ENCODE data around the gene C12orf42. TPM values are rescaled to one million over a fixed set of nuclear protein-coding genes. Genes with fewer than 3 reads are reported as not detected.

C12orf42 gene
- total and polyA plus RNA-seq, 4 donors = not detected

DNA sequence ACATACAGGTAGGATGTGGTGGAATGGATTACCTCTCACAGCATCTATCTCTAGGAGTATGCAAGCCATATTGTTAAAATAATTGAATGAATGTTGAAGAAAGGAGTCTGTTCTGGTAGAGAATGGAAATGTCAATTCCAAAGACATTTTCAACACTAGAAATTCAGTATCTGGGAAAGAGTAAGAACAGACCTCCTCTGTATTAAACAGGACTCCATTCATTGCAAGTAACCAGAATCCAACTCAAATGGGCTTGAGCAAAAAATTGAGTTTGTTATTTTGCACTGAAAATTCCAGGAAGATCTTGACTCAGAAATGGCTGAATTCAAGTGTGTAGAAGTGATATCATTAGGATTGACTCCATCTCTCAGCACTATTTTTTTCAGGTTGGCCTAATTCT is 168.1 kb downstream of the C12orf42 start:
- DNase-seq (no peak), ATAC-seq (ENCODE audit: low FRiP score) (no peak)
- Histone ChIP-seq H3K27me3 (ENCODE audit: control insufficient read depth in 1 of 2, insufficient read depth in 2 of 2, low read length in 1 of 2) (no peaks in the 10 kb centered on the region), H3K4me3 (ENCODE audit: low read length in 2 of 2) (no peak overlapping the region), H3K36me3 (ENCODE audit: control insufficient read depth in 1 of 2, insufficient read depth in 2 of 2, low read length in 1 of 2) (no peaks in the 10 kb centered on the region), H3K27ac (ENCODE audit: low read depth in 1 of 2, low read length in 2 of 2) (no peak overlapping the region), H3K9me3 (ENCODE audit: control insufficient read depth, low read length) (peaks cover 4% of the 10 kb centered on the region), H3K4me1 (ENCODE audit: control insufficient read depth in 1 of 2, insufficient read depth in 2 of 2, low read length in 2 of 2) (no peaks in the 10 kb centered on the region)
- intact Hi-C loops (cut with DNase I) = no loop called here

DNA sequence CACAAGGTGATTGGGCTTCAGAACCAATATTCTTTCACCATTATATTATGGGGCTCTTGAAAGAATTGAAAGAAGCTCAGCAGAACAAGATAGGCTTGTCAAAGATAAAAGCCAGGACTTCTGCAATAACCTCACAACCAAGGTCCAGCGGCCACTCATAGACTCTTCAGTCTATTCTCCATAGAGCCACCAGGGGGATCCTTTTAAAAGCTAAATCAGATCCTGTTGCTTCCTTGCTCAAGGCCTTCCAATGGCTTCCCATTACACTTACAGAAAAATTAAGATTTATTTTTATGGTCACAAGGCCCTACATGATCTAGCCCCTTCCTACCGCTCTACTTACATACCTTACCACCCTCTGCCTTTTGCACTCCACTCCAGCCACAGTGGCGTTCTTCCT is 169.6 kb downstream of the C12orf42 start:
- Histone ChIP-seq H3K4me3 (ENCODE audit: low read length in 2 of 2) (no peak overlapping the region), H3K4me1 (ENCODE audit: control insufficient read depth in 1 of 2, insufficient read depth in 2 of 2, low read length in 2 of 2) (no peaks in the 10 kb centered on the region), H3K27ac (ENCODE audit: low read depth in 1 of 2, low read length in 2 of 2) (no peak overlapping the region), H3K9me3 (ENCODE audit: control insufficient read depth, low read length) (peaks cover 6% of the 10 kb centered on the region), H3K27me3 (ENCODE audit: control insufficient read depth in 1 of 2, insufficient read depth in 2 of 2, low read length in 1 of 2) (no peaks in the 10 kb centered on the region), H3K36me3 (ENCODE audit: control insufficient read depth in 1 of 2, insufficient read depth in 2 of 2, low read length in 1 of 2) (no peaks in the 10 kb centered on the region)
- WGBS, 2 donors = 74 to 86% methylated on average over 3 of the region's 3 CpGs
- intact Hi-C loops (cut with DNase I) = no loop called here
- ATAC-seq (ENCODE audit: low FRiP score) (no peak), DNase-seq (no peak)

DNA sequence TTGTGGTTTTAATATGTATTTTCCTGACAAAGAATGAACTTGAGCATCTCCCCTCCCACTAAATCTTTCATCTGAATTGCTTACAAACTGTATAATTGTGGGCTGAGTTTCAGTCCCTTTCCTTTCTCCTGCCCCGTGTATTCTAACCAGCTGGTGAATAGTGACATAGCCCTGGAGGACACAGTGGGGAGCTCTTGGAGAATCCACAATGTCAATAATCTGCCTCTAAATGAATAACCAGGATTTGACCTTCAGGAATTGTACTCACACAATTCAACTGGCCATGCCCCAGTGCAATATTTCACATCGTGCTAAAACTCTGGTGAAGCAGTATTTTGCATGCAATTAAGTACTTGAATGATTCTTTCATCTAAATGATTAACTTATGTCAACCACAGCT is 177.2 kb downstream of the C12orf42 start:
- intact Hi-C loops (cut with DNase I) = no loop called here
- Histone ChIP-seq H3K27ac (ENCODE audit: low read depth in 1 of 2, low read length in 2 of 2) (no peak overlapping the region), H3K36me3 (ENCODE audit: control insufficient read depth in 1 of 2, insufficient read depth in 2 of 2, low read length in 1 of 2) (no peaks in the 10 kb centered on the region), H3K27me3 (ENCODE audit: control insufficient read depth in 1 of 2, insufficient read depth in 2 of 2, low read length in 1 of 2) (no peaks in the 10 kb centered on the region), H3K4me1 (ENCODE audit: control insufficient read depth in 1 of 2, insufficient read depth in 2 of 2, low read length in 2 of 2) (no peaks in the 10 kb centered on the region), H3K9me3 (ENCODE audit: control insufficient read depth, low read length) (peaks cover 1% of the 10 kb centered on the region), H3K4me3 (ENCODE audit: low read length in 2 of 2) (no peak overlapping the region)
- no peak for DNase-seq
- no peak for ATAC-seq (ENCODE audit: low FRiP score)
- 50 to 53% methylated on average over 2 of the region's 2 CpGs for WGBS, 2 donors

DNA sequence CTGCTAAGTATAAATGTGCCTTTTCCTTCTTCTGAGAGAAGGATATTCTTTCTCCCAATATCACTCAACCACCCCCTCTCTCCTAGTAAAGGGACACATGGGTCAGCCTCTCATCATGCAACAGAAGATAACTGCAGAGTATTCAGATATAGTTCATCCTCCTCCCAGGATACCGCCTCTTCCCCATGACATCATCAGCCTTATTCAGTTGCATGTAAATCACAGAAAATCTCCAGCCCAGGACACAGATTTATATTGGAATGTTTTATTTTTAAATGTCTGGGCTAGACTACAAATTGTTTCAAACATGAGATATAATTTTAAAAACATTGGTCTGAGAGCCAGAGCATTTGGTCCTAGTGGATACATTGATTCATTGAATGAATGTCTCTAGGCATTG is 178.5 kb downstream of the C12orf42 start:
- 80 to 82% methylated on average over 1 of the region's 1 CpG for WGBS, 2 donors
- H3K36me3 ChIP-seq (ENCODE audit: control insufficient read depth in 1 of 2, insufficient read depth in 2 of 2, low read length in 1 of 2) = no peaks in the 10 kb centered on the region
- no peaks in the 10 kb centered on the region for H3K9me3 ChIP-seq (ENCODE audit: control insufficient read depth, low read length)
- H3K4me1 ChIP-seq (ENCODE audit: control insufficient read depth in 1 of 2, insufficient read depth in 2 of 2, low read length in 2 of 2) = no peaks in the 10 kb centered on the region
- intact Hi-C loops (cut with DNase I) = no loop called here
- H3K4me3 ChIP-seq (ENCODE audit: low read length in 2 of 2) = no peak overlapping the region
- H3K27me3 ChIP-seq (ENCODE audit: control insufficient read depth in 1 of 2, insufficient read depth in 2 of 2, low read length in 1 of 2) = peaks cover 0 to under 1% of the 10 kb centered on the region in 2 donors
- DNase-seq (no peak), ATAC-seq (ENCODE audit: low FRiP score) (no peak)
- H3K27ac ChIP-seq (ENCODE audit: low read depth in 1 of 2, low read length in 2 of 2) = no peak overlapping the region

DNA sequence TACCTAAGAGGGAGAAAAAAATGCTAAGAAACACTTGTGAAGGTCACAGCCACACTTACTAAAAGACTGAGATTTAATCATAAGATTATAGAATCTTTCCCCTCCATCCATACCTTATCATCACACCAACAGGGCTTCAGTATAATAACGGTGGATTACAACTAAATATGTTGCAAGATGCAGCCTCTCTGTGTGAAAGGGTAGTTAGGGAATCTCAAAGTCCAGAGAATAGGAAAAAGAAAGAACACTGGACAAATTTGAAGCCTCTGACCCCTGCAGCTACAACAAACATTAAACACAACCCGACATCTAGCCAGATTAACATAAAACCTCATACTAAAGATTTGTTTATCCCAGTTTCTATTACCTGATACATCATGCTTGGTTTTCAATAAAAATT is 181.0 kb downstream of the C12orf42 start:
- WGBS, 2 donors = 73 to 82% methylated on average over 2 of the region's 2 CpGs
- Histone ChIP-seq H3K9me3 (ENCODE audit: control insufficient read depth, low read length) (no peaks in the 10 kb centered on the region), H3K36me3 (ENCODE audit: control insufficient read depth in 1 of 2, insufficient read depth in 2 of 2, low read length in 1 of 2) (no peaks in the 10 kb centered on the region), H3K27ac (ENCODE audit: low read depth in 1 of 2, low read length in 2 of 2) (no peak overlapping the region), H3K4me1 (ENCODE audit: control insufficient read depth in 1 of 2, insufficient read depth in 2 of 2, low read length in 2 of 2) (no peaks in the 10 kb centered on the region), H3K27me3 (ENCODE audit: control insufficient read depth in 1 of 2, insufficient read depth in 2 of 2, low read length in 1 of 2) (peaks cover 0 to 2% of the 10 kb centered on the region in 2 donors), H3K4me3 (ENCODE audit: low read length in 2 of 2) (no peak overlapping the region)
- intact Hi-C loops (cut with DNase I) = no loop called here
- no peak for DNase-seq
- ATAC-seq (ENCODE audit: low FRiP score) = no peak

DNA sequence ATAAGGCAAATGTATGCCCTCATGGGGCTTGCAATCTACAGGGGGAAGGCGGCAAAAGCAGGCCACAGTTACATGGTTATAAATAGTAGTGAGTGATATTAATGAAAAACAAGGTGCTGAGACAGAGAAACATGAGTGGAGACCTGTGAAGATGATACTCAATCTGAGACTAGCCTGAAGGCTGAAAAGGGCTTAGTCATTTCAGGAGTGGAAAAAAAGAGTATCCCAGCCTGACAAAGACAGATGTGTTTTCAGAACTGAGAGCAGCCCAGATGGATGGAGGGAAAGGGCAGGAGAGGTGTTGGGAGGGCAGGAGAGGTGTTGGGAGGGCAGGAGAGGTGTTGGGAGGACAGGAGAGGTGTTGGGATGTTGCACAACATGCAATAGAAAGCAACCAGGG is 181.9 kb downstream of the C12orf42 start:
- H3K4me3 ChIP-seq (ENCODE audit: low read length in 2 of 2) = no peak overlapping the region
- H3K9me3 ChIP-seq (ENCODE audit: control insufficient read depth, low read length) = peaks cover 1% of the 10 kb centered on the region
- no peaks in the 10 kb centered on the region for H3K36me3 ChIP-seq (ENCODE audit: control insufficient read depth in 1 of 2, insufficient read depth in 2 of 2, low read length in 1 of 2)
- ATAC-seq (ENCODE audit: low FRiP score) (no peak), DNase-seq (no peak)
- H3K27ac ChIP-seq (ENCODE audit: low read depth in 1 of 2, low read length in 2 of 2) = no peak overlapping the region
- intact Hi-C loops (cut with DNase I) = no loop called here
- WGBS, 2 donors = 69 to 72% methylated on average over 1 of the region's 1 CpG
- peaks cover 0 to 2% of the 10 kb centered on the region in 2 donors for H3K27me3 ChIP-seq (ENCODE audit: control insufficient read depth in 1 of 2, insufficient read depth in 2 of 2, low read length in 1 of 2)
- no peaks in the 10 kb centered on the region for H3K4me1 ChIP-seq (ENCODE audit: control insufficient read depth in 1 of 2, insufficient read depth in 2 of 2, low read length in 2 of 2)

DNA sequence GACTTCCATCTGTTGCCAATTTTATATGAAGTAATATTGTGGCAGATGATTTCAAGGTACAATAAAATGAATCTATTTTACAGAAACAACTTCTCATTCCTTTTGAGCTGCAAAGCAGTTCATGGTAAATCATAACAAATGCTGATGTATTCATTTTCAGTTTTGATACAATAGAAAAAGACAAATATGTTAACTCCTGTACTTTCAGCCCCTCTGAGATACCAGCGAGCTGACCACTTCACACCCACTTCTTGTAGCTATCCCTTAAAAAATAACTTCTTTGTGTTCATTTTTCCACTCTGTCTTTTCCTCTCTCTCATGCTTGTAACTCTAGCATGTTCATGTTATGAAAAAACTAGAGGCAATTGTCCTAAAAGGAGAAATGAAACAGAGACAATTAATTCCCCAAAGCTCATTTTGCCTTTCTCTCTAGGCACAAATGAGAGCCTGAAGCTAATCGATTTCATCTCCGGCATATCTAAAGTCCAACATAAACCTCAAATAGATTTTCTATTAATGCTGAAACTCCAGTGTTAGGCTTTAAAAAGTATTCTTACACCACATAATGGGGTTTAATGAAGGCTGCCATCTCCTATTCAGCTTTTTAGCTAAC is 182.9 kb downstream of the C12orf42 start:
- intact Hi-C loops (cut with DNase I) = no loop called here
- Histone ChIP-seq H3K36me3 (ENCODE audit: control insufficient read depth in 1 of 2, insufficient read depth in 2 of 2, low read length in 1 of 2) (no peaks in the 10 kb centered on the region), H3K9me3 (ENCODE audit: control insufficient read depth, low read length) (peaks cover 1% of the 10 kb centered on the region), H3K27ac (ENCODE audit: low read depth in 1 of 2, low read length in 2 of 2) (no peak overlapping the region), H3K4me3 (ENCODE audit: low read length in 2 of 2) (no peak overlapping the region), H3K4me1 (ENCODE audit: control insufficient read depth in 1 of 2, insufficient read depth in 2 of 2, low read length in 2 of 2) (no peaks in the 10 kb centered on the region), H3K27me3 (ENCODE audit: control insufficient read depth in 1 of 2, insufficient read depth in 2 of 2, low read length in 1 of 2) (peaks cover 0 to 2% of the 10 kb centered on the region in 2 donors)
- 85 to 89% methylated on average over 3 of the region's 3 CpGs for WGBS, 2 donors
- ATAC-seq (ENCODE audit: low FRiP score) = no peak
- DNase-seq = no peak

DNA sequence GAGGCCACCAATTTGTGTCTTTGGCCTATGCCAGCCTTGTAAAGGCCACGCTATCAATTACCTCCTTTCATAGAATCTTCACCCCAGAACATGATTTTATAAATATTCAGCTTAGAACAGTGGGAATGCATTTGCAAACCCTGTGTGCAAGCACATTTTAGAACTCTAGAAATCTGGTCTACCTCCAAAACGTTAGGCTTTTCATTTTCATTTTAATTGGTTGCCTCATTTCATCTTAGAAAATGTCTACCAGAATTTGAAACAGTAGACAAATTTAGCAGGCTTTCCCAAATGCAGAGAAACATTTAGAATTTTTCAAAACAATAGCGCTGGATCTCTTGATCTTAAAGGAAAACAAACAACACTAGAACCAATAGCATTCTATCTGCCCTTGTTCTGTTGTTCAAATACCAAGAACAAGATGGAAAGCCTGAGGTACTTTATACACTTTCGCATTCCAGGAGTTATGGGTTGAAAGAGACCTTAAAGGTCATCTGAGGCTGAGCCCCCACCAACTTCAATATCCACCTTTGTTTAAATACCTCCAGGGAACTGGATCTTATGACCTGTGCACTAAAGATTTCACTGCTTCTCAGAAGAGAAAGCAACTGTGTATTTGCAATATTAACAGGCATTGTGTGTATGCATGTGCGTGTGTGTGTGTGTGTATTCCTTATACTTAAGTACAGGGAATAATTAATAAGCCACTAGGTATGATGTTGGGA is 185.1 kb downstream of the C12orf42 start:
- Histone ChIP-seq H3K36me3 (ENCODE audit: control insufficient read depth in 1 of 2, insufficient read depth in 2 of 2, low read length in 1 of 2) (no peaks in the 10 kb centered on the region), H3K4me3 (ENCODE audit: low read length in 2 of 2) (no peak overlapping the region), H3K4me1 (ENCODE audit: control insufficient read depth in 1 of 2, insufficient read depth in 2 of 2, low read length in 2 of 2) (no peaks in the 10 kb centered on the region), H3K9me3 (ENCODE audit: control insufficient read depth, low read length) (peaks cover 1% of the 10 kb centered on the region), H3K27ac (ENCODE audit: low read depth in 1 of 2, low read length in 2 of 2) (no peak overlapping the region), H3K27me3 (ENCODE audit: control insufficient read depth in 1 of 2, insufficient read depth in 2 of 2, low read length in 1 of 2) (peaks cover 0 to 2% of the 10 kb centered on the region in 2 donors)
- 66 to 69% methylated on average over 5 of the region's 5 CpGs for WGBS, 2 donors
- no peak for ATAC-seq (ENCODE audit: low FRiP score)
- DNase-seq = no peak
- intact Hi-C loops (cut with DNase I) = no loop called here

DNA sequence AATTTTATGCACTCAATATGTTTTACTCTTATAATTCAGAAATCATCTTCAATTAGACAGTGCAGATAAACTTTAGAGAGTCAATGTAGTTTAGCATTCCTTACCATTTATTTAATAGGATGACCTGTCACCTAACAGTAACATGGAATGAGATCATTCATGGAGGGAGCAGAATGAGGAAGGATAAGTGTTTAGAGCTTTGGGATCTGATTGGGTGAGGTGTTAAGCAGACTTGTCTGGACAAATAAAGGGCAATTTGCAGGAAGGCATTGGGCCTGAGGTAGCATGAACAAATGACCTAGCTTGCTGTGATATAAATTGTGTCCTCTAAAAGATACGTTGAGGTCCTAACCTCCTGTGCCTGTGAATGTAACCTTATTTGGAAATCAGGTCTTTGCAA is 187.4 kb downstream of the C12orf42 start:
- DNase-seq = no peak
- peaks cover 0 to 2% of the 10 kb centered on the region in 2 donors for H3K27me3 ChIP-seq (ENCODE audit: control insufficient read depth in 1 of 2, insufficient read depth in 2 of 2, low read length in 1 of 2)
- peaks cover 1% of the 10 kb centered on the region for H3K9me3 ChIP-seq (ENCODE audit: control insufficient read depth, low read length)
- H3K27ac ChIP-seq (ENCODE audit: low read depth in 1 of 2, low read length in 2 of 2) = no peak overlapping the region
- WGBS, 2 donors = 71% methylated on average over 1 of the region's 1 CpG
- intact Hi-C loops (cut with DNase I) = no loop called here
- H3K36me3 ChIP-seq (ENCODE audit: control insufficient read depth in 1 of 2, insufficient read depth in 2 of 2, low read length in 1 of 2) = no peaks in the 10 kb centered on the region
- H3K4me3 ChIP-seq (ENCODE audit: low read length in 2 of 2) = no peak overlapping the region
- H3K4me1 ChIP-seq (ENCODE audit: control insufficient read depth in 1 of 2, insufficient read depth in 2 of 2, low read length in 2 of 2) = no peaks in the 10 kb centered on the region
- no peak for ATAC-seq (ENCODE audit: low FRiP score)
